Measurements from ENCODE around the gene CENPP.

The CENPP gene

DNA sequence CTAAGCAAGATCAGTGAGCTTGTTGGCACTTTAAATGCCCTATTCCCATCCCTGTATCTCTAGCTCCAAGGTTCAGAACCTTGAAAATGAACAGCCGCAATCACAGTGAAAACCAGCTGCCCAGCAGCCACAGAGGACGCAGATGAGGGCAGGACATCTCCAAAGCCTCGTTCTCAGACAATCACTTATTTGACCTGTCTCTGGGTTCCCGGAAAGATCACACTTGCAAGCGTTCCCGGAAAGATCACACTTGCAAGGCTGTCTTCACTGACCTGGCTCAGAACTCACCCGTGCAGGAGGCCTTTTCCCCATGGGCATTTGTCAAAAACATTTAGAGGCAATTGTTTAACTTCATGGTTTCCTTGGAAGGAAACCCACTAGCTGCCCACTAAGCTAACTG is 318.5 kb downstream of the CENPP start:
- DNase-seq = no peak

DNA sequence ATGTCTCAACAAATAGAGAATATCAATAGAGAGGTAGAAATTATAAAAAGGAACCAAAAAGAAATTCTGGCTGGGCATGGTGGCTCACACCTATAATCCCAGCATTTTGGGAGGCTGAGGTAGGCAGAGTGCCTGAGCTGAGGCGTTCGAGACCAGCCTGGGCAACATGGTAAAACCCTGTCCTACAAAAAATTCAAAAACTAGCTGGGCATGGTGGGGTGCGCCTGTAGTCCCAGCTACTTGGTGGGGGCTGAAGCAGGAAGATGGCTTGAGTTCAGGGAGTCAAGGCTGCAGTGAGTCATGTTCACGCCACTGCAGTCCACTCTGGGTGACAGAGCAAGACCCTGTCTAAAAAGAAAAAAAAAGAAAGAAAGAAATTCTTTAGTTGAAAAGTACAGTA is 319.3 kb downstream of the CENPP start:
- DNase-seq = no peak

DNA sequence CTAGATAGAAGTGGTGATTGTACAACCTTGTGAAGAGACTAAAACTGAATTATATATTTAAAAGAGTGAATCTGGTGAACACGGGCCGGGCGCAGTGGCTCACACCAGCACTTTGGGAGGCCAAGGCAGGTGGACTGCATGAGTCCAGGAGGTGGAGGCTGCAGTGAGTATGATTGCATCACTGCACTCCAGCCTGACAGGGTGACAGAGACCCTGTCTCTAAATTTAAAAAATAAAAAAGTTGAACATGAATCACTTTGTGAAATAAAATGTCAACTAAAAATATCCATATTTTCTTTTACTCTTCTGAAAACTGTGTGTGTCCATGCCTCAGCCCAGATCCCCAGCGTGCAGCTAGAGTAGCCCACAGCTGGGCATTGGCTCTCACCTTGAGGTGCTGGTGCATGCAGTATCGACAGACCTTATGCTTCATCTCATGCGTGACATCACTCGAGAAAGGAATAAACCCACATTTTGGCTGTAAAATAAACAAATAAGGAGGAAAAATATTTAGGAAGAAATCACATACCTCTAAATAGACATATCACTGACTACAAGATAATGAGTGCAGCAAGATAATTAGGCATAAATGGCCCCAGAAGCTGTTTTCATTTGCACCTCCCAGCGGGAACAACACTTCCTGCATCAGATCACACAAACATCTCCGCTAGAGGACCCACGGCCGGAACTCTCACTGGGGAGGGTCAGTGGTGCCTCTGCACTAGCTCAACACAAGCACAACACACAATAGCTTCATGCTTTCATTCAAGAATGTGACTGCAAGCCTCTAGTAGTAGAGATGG is 322.1 kb downstream of the CENPP start:
- no peak for DNase-seq

DNA sequence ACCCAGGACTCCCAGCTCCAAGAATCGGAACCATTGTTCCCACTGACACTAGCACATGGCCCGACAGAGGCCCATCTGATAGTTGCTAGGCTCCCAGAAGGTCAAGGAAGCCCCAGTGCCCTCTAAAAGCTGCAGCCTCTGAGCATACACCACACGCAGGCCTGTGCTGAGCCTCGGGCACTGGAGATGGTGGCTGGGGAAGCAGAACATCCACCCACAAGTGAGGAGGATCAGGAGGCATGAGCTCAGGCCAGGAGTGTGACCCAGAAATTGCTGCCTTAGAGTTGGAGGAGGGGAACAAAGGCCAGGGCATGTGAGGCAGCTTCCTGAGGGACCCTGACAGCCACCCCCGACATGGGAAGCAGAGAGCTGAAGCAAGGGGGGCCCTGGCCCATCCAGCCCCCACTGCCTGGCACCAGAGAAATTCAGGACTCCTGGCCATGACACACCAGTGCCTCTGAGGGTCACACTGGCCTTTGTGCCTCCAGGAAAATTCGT is 322.8 kb downstream of the CENPP start:
- no peak for DNase-seq

DNA sequence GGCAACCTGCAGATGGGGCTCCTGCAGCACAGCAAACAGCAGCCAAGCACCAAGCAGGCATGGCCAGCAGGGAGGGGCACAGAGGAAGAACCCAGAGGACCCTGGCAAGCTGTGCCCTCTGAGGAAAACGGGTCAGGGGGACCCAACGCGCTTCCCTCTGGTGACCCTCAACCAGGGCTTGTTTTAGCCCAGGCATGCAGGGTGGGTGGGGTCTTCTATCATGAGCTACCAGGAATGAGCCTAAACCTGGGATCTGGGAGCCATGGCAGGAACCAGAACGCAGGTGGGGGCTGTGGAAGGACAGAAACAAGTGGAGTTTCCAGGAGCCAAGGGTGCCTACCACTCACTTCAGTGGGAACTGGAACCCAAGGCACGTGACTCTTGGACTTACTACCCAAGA is 323.3 kb downstream of the CENPP start:
- no peak for DNase-seq

DNA sequence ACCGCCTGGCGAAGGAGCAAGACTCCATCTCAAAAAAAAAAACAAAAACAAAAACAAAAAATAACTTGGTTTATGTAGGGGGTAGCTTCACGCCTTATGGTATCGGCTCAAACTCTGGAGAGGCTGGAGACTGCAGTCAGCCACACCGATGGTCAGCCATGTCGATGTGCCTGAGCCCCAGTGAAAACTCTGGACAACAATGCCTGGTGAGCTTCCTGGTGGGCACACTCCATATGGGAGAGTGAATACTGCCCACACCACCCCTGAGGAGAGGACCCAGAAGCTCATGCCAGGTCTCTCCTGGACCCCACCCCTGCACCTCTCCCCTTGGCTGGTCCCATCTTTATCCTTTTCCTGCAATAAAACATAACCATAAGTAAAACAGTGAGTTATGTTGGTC is 324.5 kb downstream of the CENPP start:
- no peak for DNase-seq

DNA sequence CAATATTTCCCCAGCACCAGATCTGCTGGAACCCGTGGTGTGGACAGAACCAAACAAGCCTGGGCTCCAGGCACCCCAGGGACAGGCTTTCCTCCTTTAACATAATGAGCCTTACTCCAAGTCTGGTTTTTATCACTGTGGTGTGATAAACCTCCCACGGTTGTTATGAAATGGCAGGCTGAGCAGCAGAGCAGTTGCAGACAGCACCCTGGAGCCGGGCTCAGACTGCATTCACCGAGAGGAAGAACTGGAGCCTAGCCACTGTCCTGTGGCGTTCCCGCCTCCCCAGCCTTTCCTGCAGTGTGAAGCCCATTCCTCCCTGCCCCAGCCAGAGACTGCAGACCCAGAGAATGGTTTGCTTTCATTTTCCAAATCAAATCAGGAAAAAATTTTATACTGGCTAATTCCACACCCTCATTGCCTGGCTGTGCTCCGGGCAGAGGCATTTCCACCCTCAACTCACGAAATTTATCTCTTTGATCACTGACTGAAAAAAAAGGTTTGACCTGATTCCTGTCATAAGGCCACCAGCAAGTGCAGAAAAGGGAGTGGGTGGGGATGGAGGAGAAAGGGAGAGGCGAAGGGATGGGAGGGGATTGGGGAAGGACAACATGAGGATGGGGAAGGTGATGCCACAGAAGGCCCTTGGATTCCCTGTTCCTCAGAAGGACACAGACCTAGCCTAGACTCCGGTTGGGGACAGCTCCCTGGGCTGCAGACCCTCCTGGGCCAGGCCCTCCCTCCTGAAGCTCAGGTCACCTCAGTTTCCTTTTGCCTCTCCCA is 325.3 kb downstream of the CENPP start:
- DNase-seq = no peak

DNA sequence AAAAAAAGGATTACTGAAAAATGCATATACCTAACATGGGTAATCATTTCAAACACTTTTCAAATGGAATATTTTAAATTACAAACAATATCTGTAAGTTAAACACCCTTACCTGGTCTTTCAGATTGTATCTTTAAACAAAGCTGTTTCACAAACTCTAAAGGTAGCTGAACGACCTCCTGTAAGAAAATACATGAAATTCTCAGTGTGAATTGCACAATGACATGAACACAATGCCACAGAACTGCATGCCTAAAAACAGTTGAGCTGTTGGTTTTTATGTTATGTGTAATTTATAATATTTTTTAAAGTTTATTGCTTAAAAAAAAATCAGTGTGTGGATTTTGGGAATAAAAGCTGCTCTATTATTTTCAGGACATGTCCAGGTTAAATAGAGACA is 326.7 kb downstream of the CENPP start:
- DNase-seq = no peak

DNA sequence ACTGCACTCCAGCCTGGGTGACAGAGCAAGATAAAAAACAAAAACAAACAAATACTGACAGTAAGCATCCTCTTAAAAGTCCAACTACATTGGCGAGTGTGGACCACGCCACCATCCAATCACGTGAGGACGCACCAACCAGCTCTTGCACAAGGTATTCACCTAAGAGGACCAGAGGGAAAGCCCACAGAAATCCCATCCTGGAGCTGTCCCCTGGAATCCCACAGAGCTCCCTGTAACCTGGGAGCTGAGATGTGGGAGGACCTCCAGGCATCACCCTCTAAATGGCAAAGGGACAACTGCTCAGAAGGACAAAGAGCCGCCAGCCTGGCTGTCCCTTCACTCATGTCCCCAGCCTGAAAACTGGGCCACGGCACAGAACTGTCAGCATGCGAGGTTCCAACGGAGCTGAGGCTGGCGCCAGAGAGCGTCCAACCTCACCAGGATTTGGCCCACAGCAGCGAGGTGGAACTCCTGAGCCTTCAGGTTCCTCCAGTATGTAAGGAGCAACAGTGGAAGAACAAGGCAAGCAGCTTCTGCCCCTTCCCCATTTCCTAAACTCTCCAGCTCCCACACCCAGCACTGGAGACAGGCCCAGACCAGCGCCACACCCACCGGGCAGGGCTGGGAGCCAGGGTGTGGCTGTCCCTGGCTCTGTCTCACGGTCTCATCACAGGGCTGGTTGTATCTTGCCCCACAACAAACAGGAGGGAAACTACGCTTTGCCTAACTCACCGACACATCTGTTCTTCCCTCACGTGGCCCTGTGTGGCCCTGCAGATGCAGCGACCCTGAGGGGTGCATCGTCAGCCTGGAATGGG is 328.9 kb downstream of the CENPP start:
- no peak for DNase-seq

DNA sequence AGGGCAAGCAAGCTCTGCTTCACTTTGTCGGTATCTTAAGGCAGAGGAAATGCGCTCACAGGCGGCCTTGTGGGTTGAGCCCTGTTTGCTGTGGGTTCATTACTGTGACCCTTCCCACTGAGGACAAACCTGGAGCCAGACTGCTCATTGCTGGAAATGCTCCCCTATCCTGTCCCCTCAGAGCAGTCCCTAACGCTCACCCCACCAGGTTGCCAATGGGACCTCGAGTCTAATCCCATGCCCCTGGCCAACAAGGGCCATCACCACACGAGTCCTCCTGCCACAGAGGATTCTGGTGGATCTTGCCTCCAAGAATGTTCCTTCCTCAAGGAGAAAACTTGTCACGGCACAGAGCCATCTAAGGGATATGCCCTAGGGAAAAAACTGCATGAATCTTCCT is 329.6 kb downstream of the CENPP start:
- no peak for DNase-seq

DNA sequence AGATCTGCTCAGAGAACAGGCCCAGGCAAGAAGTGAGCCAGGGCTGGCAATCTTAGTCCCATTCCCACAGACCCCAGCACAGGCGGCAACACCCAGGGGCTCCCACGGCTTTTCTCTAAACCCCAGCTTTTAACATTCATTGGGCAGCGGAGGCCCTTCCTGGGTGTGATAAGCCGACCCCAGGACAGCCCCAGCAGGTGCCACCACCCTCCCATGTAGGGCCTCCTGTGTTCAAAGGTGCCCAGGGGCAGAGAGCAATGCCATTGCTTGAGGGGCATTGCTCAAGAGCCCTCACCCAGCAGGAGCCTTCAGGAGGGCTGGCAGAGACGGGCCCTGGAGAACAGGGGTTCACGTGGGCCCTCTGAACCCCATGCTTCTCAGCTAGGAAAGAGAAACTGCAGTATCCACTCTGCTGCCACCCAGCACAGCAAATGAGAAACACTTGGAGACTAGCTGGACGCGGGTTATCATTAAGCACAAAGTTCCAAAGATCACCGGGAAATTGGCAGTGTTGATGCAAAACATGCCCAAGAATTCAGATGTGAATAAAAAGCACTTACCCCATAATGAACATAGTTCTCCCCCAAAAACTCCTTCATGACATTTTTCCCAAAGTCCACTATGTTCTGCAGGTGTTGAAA is 330.3 kb downstream of the CENPP start:
- DNase-seq = no peak

DNA sequence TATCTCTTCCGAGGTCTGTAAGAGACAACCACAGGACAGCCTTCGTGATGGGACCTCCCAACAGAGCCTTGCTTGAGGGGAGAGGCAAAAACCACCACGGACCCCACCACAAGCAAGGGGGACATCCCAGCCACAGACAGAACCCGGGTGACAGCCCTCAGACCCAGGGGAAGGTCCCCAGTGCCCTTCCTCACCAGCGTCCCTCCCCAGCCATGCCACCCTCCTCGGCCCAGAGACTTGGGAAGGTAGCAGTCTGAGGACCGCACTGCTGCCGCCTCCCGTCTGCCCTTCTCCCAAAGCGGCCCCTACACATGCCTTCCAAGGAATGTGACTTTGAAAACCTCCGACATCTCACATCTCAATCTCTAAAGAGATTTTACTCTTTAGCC is 330.8 kb downstream of the CENPP start:
- no peak for DNase-seq

DNA sequence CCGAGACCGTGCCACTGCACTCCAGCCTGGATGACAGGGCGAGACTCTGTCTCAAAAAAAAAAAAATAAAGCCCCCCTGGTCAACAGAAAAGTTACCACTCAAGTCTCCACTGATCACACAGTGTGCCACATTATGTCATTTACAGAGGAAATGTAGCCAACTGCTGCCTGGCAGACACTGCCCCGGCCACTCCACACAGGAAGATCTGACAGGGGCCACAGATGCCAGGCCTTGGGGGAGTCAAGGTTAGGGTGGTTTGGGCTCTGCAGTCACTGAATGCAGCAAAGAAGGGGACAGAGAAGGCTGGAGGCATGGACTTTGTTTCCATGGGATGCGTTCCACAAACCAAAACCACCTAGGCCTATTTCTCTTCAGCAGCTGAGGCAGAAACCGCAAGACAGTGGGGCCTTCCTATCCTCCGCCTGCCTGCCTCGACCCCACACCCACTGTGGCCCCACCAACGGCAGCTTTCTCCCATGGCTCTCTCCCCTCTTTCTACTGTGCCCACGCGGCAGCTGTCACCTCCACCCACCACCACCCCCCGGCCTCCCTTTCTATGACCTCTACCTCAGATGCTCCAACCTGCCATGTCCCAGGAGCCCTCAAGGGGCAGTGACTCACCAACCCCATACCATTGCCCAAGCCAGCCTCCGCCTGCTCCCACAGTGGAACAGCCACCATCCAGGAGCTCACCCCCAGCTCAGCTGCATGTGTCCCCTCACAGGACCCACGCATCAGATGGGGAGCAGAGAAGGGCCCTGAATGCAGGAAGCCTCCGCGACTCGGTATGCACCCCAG is 331.7 kb downstream of the CENPP start:
- no peak for DNase-seq

DNA sequence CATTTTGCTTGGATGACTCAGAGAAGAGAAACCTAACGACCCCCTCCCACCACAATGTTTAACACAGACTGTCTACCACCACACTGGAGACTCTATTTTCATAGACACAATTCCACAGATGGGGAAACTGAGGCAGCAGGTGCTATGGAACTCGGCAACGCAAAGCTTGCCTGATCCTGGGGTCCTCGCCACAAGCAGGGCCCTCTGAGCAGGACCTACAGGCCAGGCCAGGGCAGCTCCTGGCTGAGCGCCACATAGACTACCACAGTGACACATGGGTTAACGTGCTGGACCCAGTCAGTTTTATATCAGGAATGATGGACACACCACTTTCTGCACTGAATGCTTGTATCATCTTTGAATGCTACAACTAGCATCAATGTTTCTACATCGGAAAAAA is 332.4 kb downstream of the CENPP start:
- DNase-seq = no peak

DNA sequence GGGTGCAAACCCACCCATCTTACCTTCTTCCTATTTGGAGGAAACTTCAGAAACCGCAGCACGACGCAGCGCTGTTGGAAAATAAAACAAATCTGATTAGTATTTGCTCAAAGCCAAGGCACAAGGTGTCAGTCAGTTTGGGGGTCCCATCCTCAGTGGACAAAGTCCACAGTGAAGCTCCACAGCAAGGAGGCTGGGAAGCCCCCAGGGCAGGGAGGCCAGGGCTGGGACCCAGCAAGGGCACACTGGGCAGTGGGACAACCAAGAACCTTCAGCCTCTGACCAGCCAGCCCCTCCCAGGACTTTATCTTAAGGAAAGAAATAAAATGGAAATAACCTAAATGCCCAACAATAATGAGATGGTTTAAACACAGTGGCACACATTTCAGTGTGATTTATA is 332.9 kb downstream of the CENPP start:
- no peak for DNase-seq

DNA sequence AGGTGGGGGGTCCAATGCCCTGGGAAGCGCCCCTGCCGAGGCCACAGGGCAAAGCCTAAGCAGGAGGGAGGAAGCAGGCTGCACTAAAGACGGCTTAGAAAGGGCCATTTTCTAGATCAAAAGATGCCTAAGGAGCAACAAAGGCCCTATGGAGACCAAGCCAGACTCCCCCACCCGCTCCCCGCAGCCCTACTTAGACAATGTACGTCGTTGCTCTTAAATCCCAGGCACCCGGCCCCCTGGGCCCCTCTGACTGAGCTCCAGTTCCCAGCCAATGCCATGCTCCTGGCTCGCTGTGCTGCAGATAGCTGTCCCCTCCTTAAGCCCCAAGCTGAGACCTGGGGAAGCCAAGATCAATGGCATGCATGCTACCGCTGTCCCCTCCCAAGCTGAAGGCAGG is 333.8 kb downstream of the CENPP start:
- DNase-seq = no peak

DNA sequence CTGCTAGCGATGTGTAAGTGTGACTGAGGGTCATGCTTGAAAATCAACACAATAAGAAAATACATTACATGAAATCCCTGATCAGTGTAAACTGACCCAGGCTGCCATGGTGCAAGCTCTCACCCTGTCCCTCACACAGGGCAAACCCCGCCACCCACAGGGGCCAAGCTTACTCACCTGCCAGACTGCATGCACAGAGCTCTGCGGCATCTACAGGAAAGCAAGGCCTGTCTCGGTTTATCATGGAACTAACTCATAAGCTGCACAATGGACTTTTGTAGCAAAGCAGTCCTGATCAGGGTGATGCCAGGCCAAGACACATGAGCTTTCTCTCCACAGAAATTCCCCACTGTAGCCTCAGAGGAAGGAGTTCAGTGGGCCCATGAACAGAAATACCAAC is 334.5 kb downstream of the CENPP start:
- no peak for DNase-seq

DNA sequence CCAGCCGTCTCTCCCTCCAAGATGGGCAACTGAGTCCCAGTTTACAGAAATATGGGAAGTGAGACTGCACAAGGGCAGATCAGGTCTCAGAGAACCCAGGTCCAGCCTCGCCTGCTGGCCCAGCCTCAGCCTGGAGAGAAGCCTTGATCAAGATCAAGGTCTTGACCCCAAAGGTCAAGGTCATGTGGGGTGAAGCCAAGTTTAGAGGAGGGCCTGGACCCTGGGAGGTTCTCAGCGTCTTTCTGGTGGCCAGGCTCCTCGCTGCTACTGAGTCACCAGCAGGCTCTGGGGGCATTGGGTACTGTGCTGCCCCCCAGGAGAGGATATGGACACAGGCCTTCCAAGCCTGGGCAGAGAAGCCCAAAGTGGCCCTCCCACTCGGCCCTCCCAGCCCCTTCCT is 335.4 kb downstream of the CENPP start:
- no peak for DNase-seq

DNA sequence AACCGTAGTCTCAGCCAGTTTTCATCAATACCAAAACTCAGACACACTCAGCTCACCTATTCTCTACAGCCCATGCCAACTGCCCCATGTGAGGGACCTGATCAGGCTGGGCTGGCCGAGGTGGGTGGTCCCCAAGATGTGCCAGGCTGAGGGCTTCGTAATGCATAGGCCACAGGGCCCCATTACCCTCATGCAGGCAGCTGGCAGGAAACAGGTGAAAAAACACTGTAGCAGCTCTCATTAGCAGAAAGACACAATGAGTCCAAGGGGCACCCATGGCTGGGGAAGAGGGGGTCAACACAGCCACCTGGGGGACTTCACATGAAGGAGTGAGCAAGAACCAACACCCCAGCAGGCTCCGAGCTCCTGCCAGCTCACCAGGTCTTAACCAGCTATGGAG is 336.0 kb downstream of the CENPP start:
- DNase-seq = no peak

DNA sequence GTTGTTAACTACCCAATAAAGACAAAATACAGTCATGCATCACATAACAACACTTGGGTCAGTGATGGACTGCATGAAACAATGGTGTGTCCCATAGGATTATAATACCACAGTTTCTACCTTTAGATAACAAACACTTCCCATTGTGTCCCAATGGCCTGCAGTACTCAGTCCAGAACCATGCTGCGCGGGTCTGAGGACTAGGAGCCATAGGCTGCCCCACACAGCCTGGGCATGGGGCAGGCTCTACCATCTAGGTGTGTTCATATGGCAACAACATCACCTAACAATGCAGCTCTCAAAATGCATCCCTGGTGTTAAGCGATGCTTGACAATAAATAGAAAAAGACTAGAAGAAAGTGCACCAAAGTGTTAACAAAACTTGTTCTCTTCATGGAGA is 337.4 kb downstream of the CENPP start:
- DNase-seq = no peak

DNA sequence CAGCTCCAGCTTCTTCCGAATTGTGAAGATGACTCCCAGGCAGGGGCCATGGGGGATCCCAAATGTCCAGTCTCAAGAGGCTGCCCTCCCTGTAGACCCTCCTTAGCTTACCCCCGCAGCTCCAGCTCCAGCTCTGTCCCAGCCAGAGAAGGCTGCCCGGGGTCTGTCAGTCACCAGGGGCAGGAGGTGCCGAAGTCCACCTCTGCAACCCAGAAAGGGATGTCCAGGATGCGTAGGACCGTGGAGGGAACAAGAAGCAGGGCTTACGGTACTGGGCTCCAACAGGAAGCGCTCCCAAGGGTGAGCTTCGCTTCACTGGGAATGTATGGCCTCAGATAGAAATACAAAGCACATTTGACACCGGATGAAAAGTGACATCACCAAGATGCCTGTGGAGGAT is 338.2 kb downstream of the CENPP start:
- no peak for DNase-seq
